Breast epithelium (tissue), 3 donors: ENCODE measurements around the gene AUNIP.

ENCODE experiments used
- CTCF ChIP-seq, 3 donors: fragments of 450-650 bp; IDR thresholded peaks; one replicate each; pipeline ENCODE4 v1.5.1; 2016 to 2017; ENCODE audit warnings: antibody characterized with exemption in 3 of 3, mild to moderate bottlenecking in 3 of 3, moderate library complexity in 3 of 3
- POLR2AphosphoS5 ChIP-seq, 3 donors: sonication (generic); formaldehyde crosslinking; IDR thresholded peaks; one replicate each; pipeline ENCODE4 v1.6.1; 2017; ENCODE audit warnings: antibody characterized with exemption in 3 of 3

- TF ChIP-seq CTCF (IDR thresholded peaks at IDR 0.05) (no peak), POLR2AphosphoS5 (IDR thresholded peaks at IDR 0.05) (no peak)
Measured at GRCh38 chr1:25844536-25845337, 14.5 kb downstream of the AUNIP start.
